Measurements from ENCODE around the gene GID8. TPM values are rescaled to one million over a fixed set of nuclear protein-coding genes. Genes with fewer than 3 reads are reported as not detected.

GID8 gene
- total and polyA plus RNA-seq, 9 of the 15 experiments (the other 6 are each of a cell fraction or from before 2014, with no cell fraction given): 7.5 to 31.6 (median 22.2) TPM

DNA sequence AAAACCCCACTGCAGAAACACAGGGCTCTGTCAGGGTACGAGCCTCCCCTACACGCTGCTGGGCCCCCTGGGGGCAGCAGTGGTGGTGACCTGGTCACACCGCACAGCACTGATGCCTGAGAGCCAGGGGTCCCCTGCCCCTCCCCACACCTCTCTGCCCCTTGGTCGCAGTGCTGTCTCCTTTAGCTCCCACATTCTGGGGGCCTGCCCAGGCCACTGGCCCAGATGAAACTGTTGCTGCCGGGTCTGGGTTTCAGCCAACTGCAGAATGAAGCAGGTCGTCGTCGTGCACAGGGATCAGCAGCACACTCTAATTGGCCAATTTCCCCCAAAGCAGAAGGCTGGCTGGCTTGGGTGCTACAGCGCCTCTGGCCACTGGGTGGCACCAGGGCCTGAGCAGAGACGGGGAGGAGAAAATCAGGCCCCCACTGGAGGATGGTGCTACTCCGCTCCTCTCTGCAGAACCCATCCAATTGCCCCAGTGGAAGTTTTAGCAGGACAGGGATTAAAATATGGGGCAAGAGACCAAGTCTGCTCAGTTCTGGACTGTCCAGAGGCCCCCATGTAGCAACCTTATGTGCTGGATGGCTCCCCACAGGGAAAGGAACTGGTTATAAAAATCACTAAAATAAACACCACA is 37.8 kb upstream of the GID8 start (continued):
- TF ChIP-seq, protein P1, sequence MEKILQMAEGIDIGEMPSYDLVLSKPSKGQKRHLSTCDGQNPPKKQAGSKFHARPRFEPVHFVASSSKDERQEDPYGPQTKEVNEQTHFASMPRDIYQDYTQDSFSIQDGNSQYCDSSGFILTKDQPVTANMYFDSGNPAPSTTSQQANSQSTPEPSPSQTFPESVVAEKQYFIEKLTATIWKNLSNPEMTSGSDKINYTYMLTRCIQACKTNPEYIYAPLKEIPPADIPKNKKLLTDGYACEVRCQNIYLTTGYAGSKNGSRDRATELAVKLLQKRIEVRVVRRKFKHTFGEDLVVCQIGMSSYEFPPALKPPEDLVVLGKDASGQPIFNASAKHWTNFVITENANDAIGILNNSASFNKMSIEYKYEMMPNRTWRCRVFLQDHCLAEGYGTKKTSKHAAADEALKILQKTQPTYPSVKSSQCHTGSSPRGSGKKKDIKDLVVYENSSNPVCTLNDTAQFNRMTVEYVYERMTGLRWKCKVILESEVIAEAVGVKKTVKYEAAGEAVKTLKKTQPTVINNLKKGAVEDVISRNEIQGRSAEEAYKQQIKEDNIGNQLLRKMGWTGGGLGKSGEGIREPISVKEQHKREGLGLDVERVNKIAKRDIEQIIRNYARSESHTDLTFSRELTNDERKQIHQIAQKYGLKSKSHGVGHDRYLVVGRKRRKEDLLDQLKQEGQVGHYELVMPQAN (IDR thresholded peaks at IDR 0.05; ENCODE audit: borderline replicate concordance): no peak
- TF ChIP-seq JUND (IDR thresholded peaks at IDR 0.05; ENCODE audit: borderline replicate concordance, low read depth, low read length) (no peak), JUND (tag; IDR thresholded peaks at IDR 0.05; ENCODE audit: borderline replicate concordance, low read depth, low read length) (no peak; the same call in 2 of the 3 replicates), SMARCE1 (IDR thresholded peaks at IDR 0.05) (no peak), SP1 (CRISPR knock-in tag; IDR thresholded peaks at IDR 0.05) (no peak; the same call in 1 of the 2 replicates), GATAD2A (IDR thresholded peaks at IDR 0.05) (no peak), SMC3 (conservative IDR thresholded peaks at IDR 0.05; ENCODE audit: insufficient read depth, low read depth, low read length) (peak; percentile 80), SP2 (IDR thresholded peaks at IDR 0.05; ENCODE audit: extremely low read depth, low read depth, low read length, poor library complexity, severe bottlenecking) (no peak), U2AF2 (optimal IDR thresholded peaks at IDR 0.05; ENCODE audit: low read depth, low read length) (no peak), NFXL1 (CRISPR knock-in tag; IDR thresholded peaks at IDR 0.05) (no peak), PPARD (CRISPR knock-in tag; IDR thresholded peaks at IDR 0.05) (no peak), MYC (IDR thresholded peaks at IDR 0.05; ENCODE audit: low read depth, low read length) (0 out of 2 replicates have a peak, but pooled peaks have one; percentile 25), MYC (CRISPR knock-in tag; IDR thresholded peaks at IDR 0.05; ENCODE audit: borderline replicate concordance, low read depth) (no peak)
- TF ChIP-seq, protein P2, sequence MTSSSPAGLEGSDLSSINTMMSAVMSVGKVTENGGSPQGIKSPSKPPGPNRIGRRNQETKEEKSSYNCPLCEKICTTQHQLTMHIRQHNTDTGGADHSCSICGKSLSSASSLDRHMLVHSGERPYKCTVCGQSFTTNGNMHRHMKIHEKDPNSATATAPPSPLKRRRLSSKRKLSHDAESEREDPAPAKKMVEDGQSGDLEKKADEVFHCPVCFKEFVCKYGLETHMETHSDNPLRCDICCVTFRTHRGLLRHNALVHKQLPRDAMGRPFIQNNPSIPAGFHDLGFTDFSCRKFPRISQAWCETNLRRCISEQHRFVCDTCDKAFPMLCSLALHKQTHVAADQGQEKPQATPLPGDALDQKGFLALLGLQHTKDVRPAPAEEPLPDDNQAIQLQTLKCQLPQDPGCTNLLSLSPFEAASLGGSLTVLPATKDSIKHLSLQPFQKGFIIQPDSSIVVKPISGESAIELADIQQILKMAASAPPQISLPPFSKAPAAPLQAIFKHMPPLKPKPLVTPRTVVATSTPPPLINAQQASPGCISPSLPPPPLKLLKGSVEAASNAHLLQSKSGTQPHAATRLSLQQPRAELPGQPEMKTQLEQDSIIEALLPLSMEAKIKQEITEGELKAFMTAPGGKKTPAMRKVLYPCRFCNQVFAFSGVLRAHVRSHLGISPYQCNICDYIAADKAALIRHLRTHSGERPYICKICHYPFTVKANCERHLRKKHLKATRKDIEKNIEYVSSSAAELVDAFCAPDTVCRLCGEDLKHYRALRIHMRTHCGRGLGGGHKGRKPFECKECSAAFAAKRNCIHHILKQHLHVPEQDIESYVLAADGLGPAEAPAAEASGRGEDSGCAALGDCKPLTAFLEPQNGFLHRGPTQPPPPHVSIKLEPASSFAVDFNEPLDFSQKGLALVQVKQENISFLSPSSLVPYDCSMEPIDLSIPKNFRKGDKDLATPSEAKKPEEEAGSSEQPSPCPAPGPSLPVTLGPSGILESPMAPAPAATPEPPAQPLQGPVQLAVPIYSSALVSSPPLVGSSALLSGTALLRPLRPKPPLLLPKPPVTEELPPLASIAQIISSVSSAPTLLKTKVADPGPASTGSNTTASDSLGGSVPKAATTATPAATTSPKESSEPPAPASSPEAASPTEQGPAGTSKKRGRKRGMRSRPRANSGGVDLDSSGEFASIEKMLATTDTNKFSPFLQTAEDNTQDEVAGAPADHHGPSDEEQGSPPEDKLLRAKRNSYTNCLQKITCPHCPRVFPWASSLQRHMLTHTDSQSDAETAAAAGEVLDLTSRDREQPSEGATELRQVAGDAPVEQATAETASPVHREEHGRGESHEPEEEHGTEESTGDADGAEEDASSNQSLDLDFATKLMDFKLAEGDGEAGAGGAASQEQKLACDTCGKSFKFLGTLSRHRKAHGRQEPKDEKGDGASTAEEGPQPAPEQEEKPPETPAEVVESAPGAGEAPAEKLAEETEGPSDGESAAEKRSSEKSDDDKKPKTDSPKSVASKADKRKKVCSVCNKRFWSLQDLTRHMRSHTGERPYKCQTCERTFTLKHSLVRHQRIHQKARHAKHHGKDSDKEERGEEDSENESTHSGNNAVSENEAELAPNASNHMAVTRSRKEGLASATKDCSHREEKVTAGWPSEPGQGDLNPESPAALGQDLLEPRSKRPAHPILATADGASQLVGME (CRISPR knock-in tag; IDR thresholded peaks at IDR 0.05): no peak
- TF ChIP-seq, protein P3, sequence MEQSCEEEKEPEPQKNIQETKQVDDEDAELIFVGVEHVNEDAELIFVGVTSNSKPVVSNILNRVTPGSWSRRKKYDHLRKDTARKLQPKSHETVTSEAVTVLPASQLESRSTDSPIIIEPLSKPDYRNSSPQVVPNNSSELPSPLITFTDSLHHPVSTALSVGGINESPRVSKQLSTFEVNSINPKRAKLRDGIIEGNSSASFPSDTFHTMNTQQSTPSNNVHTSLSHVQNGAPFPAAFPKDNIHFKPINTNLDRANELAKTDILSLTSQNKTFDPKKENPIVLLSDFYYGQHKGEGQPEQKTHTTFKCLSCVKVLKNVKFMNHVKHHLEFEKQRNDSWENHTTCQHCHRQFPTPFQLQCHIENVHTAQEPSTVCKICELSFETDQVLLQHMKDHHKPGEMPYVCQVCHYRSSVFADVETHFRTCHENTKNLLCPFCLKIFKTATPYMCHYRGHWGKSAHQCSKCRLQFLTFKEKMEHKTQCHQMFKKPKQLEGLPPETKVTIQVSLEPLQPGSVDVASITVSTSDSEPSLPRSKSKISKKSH (CRISPR knock-in tag; IDR thresholded peaks at IDR 0.05): no peak
